ENCODE results near the gene PYROXD2.

PYROXD2 gene

GRCh38 chr10:98396096-98397063 is 18.6 kb downstream of the PYROXD2 start:
- ATAC-seq: no peak
- TF ChIP-seq GLIS3 (CRISPR knock-in tag; IDR thresholded peaks at IDR 0.05): no peak
- TF ChIP-seq OSR1 (CRISPR knock-in tag; IDR thresholded peaks at IDR 0.05): no peak
- TF ChIP-seq, protein P1, sequence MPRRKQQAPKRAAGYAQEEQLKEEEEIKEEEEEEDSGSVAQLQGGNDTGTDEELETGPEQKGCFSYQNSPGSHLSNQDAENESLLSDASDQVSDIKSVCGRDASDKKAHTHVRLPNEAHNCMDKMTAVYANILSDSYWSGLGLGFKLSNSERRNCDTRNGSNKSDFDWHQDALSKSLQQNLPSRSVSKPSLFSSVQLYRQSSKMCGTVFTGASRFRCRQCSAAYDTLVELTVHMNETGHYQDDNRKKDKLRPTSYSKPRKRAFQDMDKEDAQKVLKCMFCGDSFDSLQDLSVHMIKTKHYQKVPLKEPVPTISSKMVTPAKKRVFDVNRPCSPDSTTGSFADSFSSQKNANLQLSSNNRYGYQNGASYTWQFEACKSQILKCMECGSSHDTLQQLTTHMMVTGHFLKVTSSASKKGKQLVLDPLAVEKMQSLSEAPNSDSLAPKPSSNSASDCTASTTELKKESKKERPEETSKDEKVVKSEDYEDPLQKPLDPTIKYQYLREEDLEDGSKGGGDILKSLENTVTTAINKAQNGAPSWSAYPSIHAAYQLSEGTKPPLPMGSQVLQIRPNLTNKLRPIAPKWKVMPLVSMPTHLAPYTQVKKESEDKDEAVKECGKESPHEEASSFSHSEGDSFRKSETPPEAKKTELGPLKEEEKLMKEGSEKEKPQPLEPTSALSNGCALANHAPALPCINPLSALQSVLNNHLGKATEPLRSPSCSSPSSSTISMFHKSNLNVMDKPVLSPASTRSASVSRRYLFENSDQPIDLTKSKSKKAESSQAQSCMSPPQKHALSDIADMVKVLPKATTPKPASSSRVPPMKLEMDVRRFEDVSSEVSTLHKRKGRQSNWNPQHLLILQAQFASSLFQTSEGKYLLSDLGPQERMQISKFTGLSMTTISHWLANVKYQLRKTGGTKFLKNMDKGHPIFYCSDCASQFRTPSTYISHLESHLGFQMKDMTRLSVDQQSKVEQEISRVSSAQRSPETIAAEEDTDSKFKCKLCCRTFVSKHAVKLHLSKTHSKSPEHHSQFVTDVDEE (CRISPR knock-in tag; IDR thresholded peaks at IDR 0.05): no peak
- TF ChIP-seq TCF4 (CRISPR knock-in tag; IDR thresholded peaks at IDR 0.05; ENCODE audit: borderline replicate concordance): no peak
- no peak for TF ChIP-seq ZC3H10 (CRISPR knock-in tag; IDR thresholded peaks at IDR 0.05)
- no peak for TF ChIP-seq ZFP30 (CRISPR knock-in tag; IDR thresholded peaks at IDR 0.05)
- no peak for TF ChIP-seq BACH2 (CRISPR knock-in tag; IDR thresholded peaks at IDR 0.05; ENCODE audit: borderline replicate concordance)
- no peak for TF ChIP-seq CSRNP3 (CRISPR knock-in tag; IDR thresholded peaks at IDR 0.05)
- no peak for TF ChIP-seq SNAI2 (CRISPR knock-in tag; IDR thresholded peaks at IDR 0.05)
- TF ChIP-seq, protein P2, sequence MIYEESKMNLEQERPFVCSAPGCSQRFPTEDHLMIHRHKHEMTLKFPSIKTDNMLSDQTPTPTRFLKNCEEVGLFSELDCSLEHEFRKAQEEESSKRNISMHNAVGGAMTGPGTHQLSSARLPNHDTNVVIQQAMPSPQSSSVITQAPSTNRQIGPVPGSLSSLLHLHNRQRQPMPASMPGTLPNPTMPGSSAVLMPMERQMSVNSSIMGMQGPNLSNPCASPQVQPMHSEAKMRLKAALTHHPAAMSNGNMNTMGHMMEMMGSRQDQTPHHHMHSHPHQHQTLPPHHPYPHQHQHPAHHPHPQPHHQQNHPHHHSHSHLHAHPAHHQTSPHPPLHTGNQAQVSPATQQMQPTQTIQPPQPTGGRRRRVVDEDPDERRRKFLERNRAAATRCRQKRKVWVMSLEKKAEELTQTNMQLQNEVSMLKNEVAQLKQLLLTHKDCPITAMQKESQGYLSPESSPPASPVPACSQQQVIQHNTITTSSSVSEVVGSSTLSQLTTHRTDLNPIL (CRISPR knock-in tag; IDR thresholded peaks at IDR 0.05; ENCODE audit: low read depth): no peak
- TF ChIP-seq ZFP3 (CRISPR knock-in tag; IDR thresholded peaks at IDR 0.05): no peak
- no peak for TF ChIP-seq ISL1 (CRISPR knock-in tag; IDR thresholded peaks at IDR 0.05)
- TF ChIP-seq ZNF70 (CRISPR knock-in tag; IDR thresholded peaks at IDR 0.05): no peak

GRCh38 chr10:98394851-98395440 is 20.0 kb downstream of the PYROXD2 start:
- ATAC-seq: no peak
- TF ChIP-seq ARNTL (CRISPR knock-in tag; IDR thresholded peaks at IDR 0.05; ENCODE audit: borderline replicate concordance, low read depth) (no peak), RARB (CRISPR knock-in tag; IDR thresholded peaks at IDR 0.05) (no peak), CSRNP3 (CRISPR knock-in tag; IDR thresholded peaks at IDR 0.05) (no peak), ISL1 (CRISPR knock-in tag; IDR thresholded peaks at IDR 0.05) (no peak), ZNF8 (CRISPR knock-in tag; IDR thresholded peaks at IDR 0.05) (no peak), ZC3H10 (CRISPR knock-in tag; IDR thresholded peaks at IDR 0.05) (no peak), POU6F1 (CRISPR knock-in tag; IDR thresholded peaks at IDR 0.05; ENCODE audit: borderline replicate concordance, low read depth) (no peak), PPARA (CRISPR knock-in tag; IDR thresholded peaks at IDR 0.05; ENCODE audit: borderline replicate concordance) (no peak), ESRRG (CRISPR knock-in tag; IDR thresholded peaks at IDR 0.05) (no peak)

- no peak for ATAC-seq
- TF ChIP-seq, protein P1 (CRISPR knock-in tag; IDR thresholded peaks at IDR 0.05): no peak
- TF ChIP-seq CSRNP3 (CRISPR knock-in tag; IDR thresholded peaks at IDR 0.05): no peak
- TF ChIP-seq ZFP3 (CRISPR knock-in tag; IDR thresholded peaks at IDR 0.05): no peak
- no peak for TF ChIP-seq PPARA (CRISPR knock-in tag; IDR thresholded peaks at IDR 0.05; ENCODE audit: borderline replicate concordance)
- TF ChIP-seq, protein P2 (CRISPR knock-in tag; IDR thresholded peaks at IDR 0.05; ENCODE audit: low read depth): no peak
- TF ChIP-seq BACH2 (CRISPR knock-in tag; IDR thresholded peaks at IDR 0.05; ENCODE audit: borderline replicate concordance): no peak
- TF ChIP-seq ZFP30 (CRISPR knock-in tag; IDR thresholded peaks at IDR 0.05): no peak
- TF ChIP-seq ESRRG (CRISPR knock-in tag; IDR thresholded peaks at IDR 0.05): no peak
- no peak for TF ChIP-seq ARNTL (CRISPR knock-in tag; IDR thresholded peaks at IDR 0.05; ENCODE audit: borderline replicate concordance, low read depth)
- no peak for TF ChIP-seq GLIS3 (CRISPR knock-in tag; IDR thresholded peaks at IDR 0.05)
- no peak for TF ChIP-seq ZNF70 (CRISPR knock-in tag; IDR thresholded peaks at IDR 0.05)
Observed at GRCh38 chr10:98391578-98391991, 23.4 kb downstream of the PYROXD2 start.

All from SK-N-SH treated with all-trans-retinoic acid at 6 μM for 48 hours (cell line).